Loucy (cell line): ENCODE measurements around the gene DNAJA3.

Source experiments
- CTCF ChIP-seq: fragments of 200-600 bp; sonication (generic); conservative IDR thresholded peaks from 2 replicates; pipeline ENCODE4 v1.5.1; 2014; ENCODE audit warnings: mild to moderate bottlenecking, antibody characterized with exemption, low read length
- EZH2phosphoT487 ChIP-seq: fragments of 200-600 bp; IDR thresholded peaks from 2 replicates; pipeline ENCODE4 v1.6.1; 2018; ENCODE audit warnings: antibody characterized with exemption, mild to moderate bottlenecking, moderate library complexity, borderline replicate concordance

- no peak for TF ChIP-seq CTCF
- TF ChIP-seq EZH2phosphoT487: no peak
Observed at GRCh38 chr16:4385066-4385788, 40.4 kb upstream of the DNAJA3 start.
